Measurements from ENCODE around the gene KCNH8.

GRCh38 chr3:19489936-19490335 is 341.6 kb downstream of the KCNH8 start:
- no peak for TF ChIP-seq CTCF (IDR thresholded peaks at IDR 0.05)
- TF ChIP-seq EP300 (IDR thresholded peaks at IDR 0.05) = no peak
